NCI-H187 (cell line): ENCODE results near the gene MMRN1.

Source experiments
- DNase-seq, 2 experiments: peaks; one replicate each; lab custom pipeline; 2025; lab: John Stamatoyannopoulos, UW

The MMRN1 gene

GRCh38 chr4:89894649-89895550 is at the start of gene MMRN1:
TSS of gene MMRN1 (plus strand) at chr4:89894854. CDS start at chr4:89894972, 118 bp downstream.
- DNase-seq: no peak

GRCh38 chr4:89847571-89848325 is 46.9 kb upstream of the MMRN1 start:
- peak in 1 of 2 experiments; percentile 9 for DNase-seq

- no peak for DNase-seq
Measured at GRCh38 chr4:89855236-89855635, 39.4 kb upstream of the MMRN1 start.

GRCh38 chr4:89860971-89861370 is 33.7 kb upstream of the MMRN1 start:
- DNase-seq: no peak

- no peak for DNase-seq
Measured at GRCh38 chr4:89863533-89863932, 31.1 kb upstream of the MMRN1 start.

- no peak for DNase-seq
Measured at GRCh38 chr4:89868276-89868675, 26.4 kb upstream of the MMRN1 start.

GRCh38 chr4:89868999-89869589 is 25.6 kb upstream of the MMRN1 start:
- DNase-seq: no peak

- DNase-seq: no peak
Measured at GRCh38 chr4:89871211-89871610, 23.4 kb upstream of the MMRN1 start.

- DNase-seq: no peak
Measured at GRCh38 chr4:89876548-89876947, 18.1 kb upstream of the MMRN1 start.

GRCh38 chr4:89878611-89879010 is 16.0 kb upstream of the MMRN1 start:
- DNase-seq: no peak

- DNase-seq: no peak
Measured at GRCh38 chr4:89879215-89879614, 15.4 kb upstream of the MMRN1 start.

GRCh38 chr4:89889289-89889688 is 5.4 kb upstream of the MMRN1 start:
- DNase-seq: no peak

GRCh38 chr4:89897867-89898266 is 3.2 kb downstream of the MMRN1 start:
- DNase-seq: no peak

- DNase-seq: no peak
Measured at GRCh38 chr4:89898304-89898716, 3.7 kb downstream of the MMRN1 start.

GRCh38 chr4:89899152-89899551 is 4.5 kb downstream of the MMRN1 start:
- DNase-seq: no peak

GRCh38 chr4:89899854-89900253 is 5.2 kb downstream of the MMRN1 start:
- DNase-seq: no peak

- peak in 1 of 2 experiments; percentile 36 for DNase-seq
Measured at GRCh38 chr4:89901808-89902431, 7.3 kb downstream of the MMRN1 start.

GRCh38 chr4:89904524-89904923 is 9.9 kb downstream of the MMRN1 start:
- peak in 1 of 2 experiments; percentile 1 for DNase-seq

GRCh38 chr4:89906316-89906715 is 11.7 kb downstream of the MMRN1 start:
- no peak for DNase-seq

- no peak for DNase-seq
Measured at GRCh38 chr4:89906777-89907521, 12.3 kb downstream of the MMRN1 start.

- no peak for DNase-seq
Measured at GRCh38 chr4:89909889-89910288, 15.2 kb downstream of the MMRN1 start.
